Breast epithelium (tissue), 3 donors: ENCODE measurements around the gene CDCA7L.

Experiments
- POLR2A ChIP-seq: fragments of 450-650 bp; IDR thresholded peaks from one replicate; pipeline ENCODE4 v1.6.1; 2016; ENCODE audit warnings: antibody characterized with exemption, mild to moderate bottlenecking, moderate library complexity
- POLR2AphosphoS5 ChIP-seq, 3 donors: sonication (generic); formaldehyde crosslinking; IDR thresholded peaks; one replicate each; pipeline ENCODE4 v1.6.1; 2017; ENCODE audit warnings: antibody characterized with exemption in 3 of 3
- TF ChIP-seq, protein P1 (sequence below), 3 donors: fragments of 450-650 bp; IDR thresholded peaks; one replicate each; pipeline ENCODE4 v1.5.1; 2016 to 2017; ENCODE audit warnings: antibody characterized with exemption in 3 of 3, mild to moderate bottlenecking in 3 of 3, moderate library complexity in 3 of 3

DNA sequence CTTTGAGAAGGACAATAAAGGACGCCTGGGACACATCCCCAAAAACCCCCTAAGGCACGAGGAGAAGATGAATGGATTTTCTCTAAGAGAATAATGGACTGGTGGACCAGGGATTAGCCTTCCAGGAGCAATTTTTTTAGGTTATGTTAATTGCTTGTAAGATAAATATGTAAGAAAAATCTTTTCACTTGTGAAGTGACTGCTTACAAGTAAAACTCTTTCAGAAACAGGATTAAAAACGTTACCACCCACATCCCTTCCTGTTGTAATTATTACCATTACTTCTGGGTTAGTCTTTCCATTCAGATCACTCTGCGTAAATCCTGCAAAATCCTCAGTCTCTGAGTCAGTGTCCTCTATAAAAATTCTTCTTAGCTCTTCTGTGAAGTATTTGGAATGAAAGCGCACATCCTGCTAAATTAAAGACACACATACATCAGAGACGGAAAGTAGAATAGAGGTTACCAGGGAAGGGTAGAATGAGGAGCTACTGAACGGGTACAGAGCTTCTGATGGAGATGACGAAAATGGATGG is 34.3 kb downstream of the CDCA7L start:
- TF ChIP-seq, protein P1, sequence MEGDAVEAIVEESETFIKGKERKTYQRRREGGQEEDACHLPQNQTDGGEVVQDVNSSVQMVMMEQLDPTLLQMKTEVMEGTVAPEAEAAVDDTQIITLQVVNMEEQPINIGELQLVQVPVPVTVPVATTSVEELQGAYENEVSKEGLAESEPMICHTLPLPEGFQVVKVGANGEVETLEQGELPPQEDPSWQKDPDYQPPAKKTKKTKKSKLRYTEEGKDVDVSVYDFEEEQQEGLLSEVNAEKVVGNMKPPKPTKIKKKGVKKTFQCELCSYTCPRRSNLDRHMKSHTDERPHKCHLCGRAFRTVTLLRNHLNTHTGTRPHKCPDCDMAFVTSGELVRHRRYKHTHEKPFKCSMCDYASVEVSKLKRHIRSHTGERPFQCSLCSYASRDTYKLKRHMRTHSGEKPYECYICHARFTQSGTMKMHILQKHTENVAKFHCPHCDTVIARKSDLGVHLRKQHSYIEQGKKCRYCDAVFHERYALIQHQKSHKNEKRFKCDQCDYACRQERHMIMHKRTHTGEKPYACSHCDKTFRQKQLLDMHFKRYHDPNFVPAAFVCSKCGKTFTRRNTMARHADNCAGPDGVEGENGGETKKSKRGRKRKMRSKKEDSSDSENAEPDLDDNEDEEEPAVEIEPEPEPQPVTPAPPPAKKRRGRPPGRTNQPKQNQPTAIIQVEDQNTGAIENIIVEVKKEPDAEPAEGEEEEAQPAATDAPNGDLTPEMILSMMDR (IDR thresholded peaks at IDR 0.05), result no peak
- no peak for TF ChIP-seq POLR2AphosphoS5 (IDR thresholded peaks at IDR 0.05)
- no peak for TF ChIP-seq POLR2A
